MG63 (cell line): Measurements from ENCODE around the gene CNST. TPM values are rescaled to one million over a fixed set of nuclear protein-coding genes. Genes with fewer than 3 reads are reported as not detected.
A peak's percentile ranks its signal among the peaks of the same experiment; 100 is the strongest.
"Not testable (repeated sequence)": the region's sequence is repeated elsewhere in the genome, so short reads cannot be mapped to it uniquely, and the experiment has no call there.

ENCODE experiments used
- DNase-seq: peaks from one replicate; pipeline ENCODE4 v3.0.0-alpha.2; 2020
- H3K27me3 ChIP-seq: fragments of 250-450 bp; sonication (Bioruptor Pico); 2 replicates; pipeline ENCODE4 v1.5.1; 2020; ENCODE audit warnings: mild to moderate bottlenecking, moderate library complexity
- H3K36me3 ChIP-seq: fragments of 250-450 bp; sonication (Bioruptor Pico); 2 replicates; pipeline ENCODE4 v1.5.1; 2020; ENCODE audit warnings: mild to moderate bottlenecking, moderate library complexity
- H3K4me3 ChIP-seq: fragments of 250-450 bp; sonication (Bioruptor Pico); 2 replicates; pipeline ENCODE4 v1.5.1; 2020; ENCODE audit warnings: mild to moderate bottlenecking, moderate library complexity
- H3K9me3 ChIP-seq: fragments of 250-450 bp; sonication (Bioruptor Pico); 2 replicates; pipeline ENCODE4 v1.5.1; 2020; ENCODE audit warnings: mild to moderate bottlenecking, moderate library complexity
- total RNA-seq: library from RNA; depleted of rRNA; stranded (reverse); fragments of >200 nt; shearing (Covaris generic); gene quantifications from 2 replicates; pipeline ENCODE4 v1.2.3, GENCODE V29; 2014; ENCODE audit warnings: low replicate concordance

The CNST gene
- total RNA-seq, 1 experiment from 2014 or later: 11.2 TPM

GRCh38 chr1:246591958-246592357 lies 25.7 kb downstream of the CNST start:
- Histone ChIP-seq H3K4me3 (no peak overlapping the region), H3K36me3 (peaks cover 24% of the 10 kb centered on the region), H3K9me3 (no peaks in the 10 kb centered on the region), H3K27me3 (no peaks in the 10 kb centered on the region)
- DNase-seq: no peak

GRCh38 chr1:246592695-246593094 lies 26.4 kb downstream of the CNST start:
- Histone ChIP-seq H3K27me3 (no peaks in the 10 kb centered on the region), H3K36me3 (peaks cover 25% of the 10 kb centered on the region), H3K9me3 (no peaks in the 10 kb centered on the region), H3K4me3 (no peak overlapping the region)
- peak; percentile 70 for DNase-seq

- H3K9me3 ChIP-seq: no peaks in the 10 kb centered on the region
- peaks cover 25% of the 10 kb centered on the region for H3K36me3 ChIP-seq
- DNase-seq: no peak
- no peak overlapping the region for H3K4me3 ChIP-seq
- H3K27me3 ChIP-seq: no peaks in the 10 kb centered on the region
Observed at GRCh38 chr1:246595146-246595545, 28.9 kb downstream of the CNST start.

GRCh38 chr1:246597340-246597739 lies 31.1 kb downstream of the CNST start:
- no peak overlapping the region for H3K4me3 ChIP-seq

GRCh38 chr1:246597971-246598370 lies 31.7 kb downstream of the CNST start:
- DNase-seq: no peak
- no peak overlapping the region for H3K4me3 ChIP-seq
- no peaks in the 10 kb centered on the region for H3K9me3 ChIP-seq
- H3K27me3 ChIP-seq: no peaks in the 10 kb centered on the region
- H3K36me3 ChIP-seq: peaks cover 21% of the 10 kb centered on the region

More at GRCh38 chr1:246597340-246597739, 31.1 kb downstream of the CNST start:
- DNase-seq: peak; percentile 55
- Histone ChIP-seq H3K27me3 (no peaks in the 10 kb centered on the region), H3K36me3 (peaks cover 21% of the 10 kb centered on the region), H3K9me3 (no peaks in the 10 kb centered on the region)

- DNase-seq: no peak
- H3K4me3 ChIP-seq: no peak overlapping the region
Observed at GRCh38 chr1:246599315-246599714, 33.1 kb downstream of the CNST start.

GRCh38 chr1:246600579-246600978 lies 34.3 kb downstream of the CNST start:
- H3K4me3 ChIP-seq: no peak overlapping the region
- H3K9me3 ChIP-seq: no peaks in the 10 kb centered on the region
- no peaks in the 10 kb centered on the region for H3K27me3 ChIP-seq
- peaks cover 6% of the 10 kb centered on the region for H3K36me3 ChIP-seq
- DNase-seq: no peak

More at GRCh38 chr1:246599315-246599714, 33.1 kb downstream of the CNST start:
- peaks cover 14% of the 10 kb centered on the region for H3K36me3 ChIP-seq
- H3K27me3 ChIP-seq: no peaks in the 10 kb centered on the region
- H3K9me3 ChIP-seq: no peaks in the 10 kb centered on the region

GRCh38 chr1:246602194-246602593 lies 35.9 kb downstream of the CNST start:
- H3K27me3 ChIP-seq: no peaks in the 10 kb centered on the region
- no peak for DNase-seq
- H3K4me3 ChIP-seq: no peak overlapping the region
- H3K9me3 ChIP-seq: no peaks in the 10 kb centered on the region
- H3K36me3 ChIP-seq: no peaks in the 10 kb centered on the region; the same call in none of the 2 replicates

GRCh38 chr1:246605231-246605630 lies 39.0 kb downstream of the CNST start:
- DNase-seq, H3K9me3 ChIP-seq, H3K27me3 ChIP-seq, H3K36me3 ChIP-seq, H3K4me3 ChIP-seq: not testable (repeated sequence)

- Histone ChIP-seq H3K4me3 (no peak overlapping the region), H3K27me3 (no peaks in the 10 kb centered on the region), H3K36me3 (no peaks in the 10 kb centered on the region; the same call in 1 of the 2 replicates), H3K9me3 (no peaks in the 10 kb centered on the region)
- DNase-seq: no peak
Observed at GRCh38 chr1:246607462-246607861, 41.2 kb downstream of the CNST start.

GRCh38 chr1:246608616-246609376 lies 42.5 kb downstream of the CNST start:
- Histone ChIP-seq H3K9me3 (no peaks in the 10 kb centered on the region), H3K4me3 (no peak overlapping the region), H3K27me3 (no peaks in the 10 kb centered on the region), H3K36me3 (no peaks in the 10 kb centered on the region; the same call in 1 of the 2 replicates)
- DNase-seq: peak; percentile 94

GRCh38 chr1:246609632-246610031 lies 43.4 kb downstream of the CNST start:
- no peak for DNase-seq
- Histone ChIP-seq H3K36me3 (no peaks in the 10 kb centered on the region), H3K27me3 (no peaks in the 10 kb centered on the region), H3K9me3 (no peaks in the 10 kb centered on the region), H3K4me3 (no peak overlapping the region)

GRCh38 chr1:246613096-246613758 lies 47.0 kb downstream of the CNST start:
- no peaks in the 10 kb centered on the region for H3K36me3 ChIP-seq
- no peak for DNase-seq
- no peak overlapping the region for H3K4me3 ChIP-seq
- H3K27me3 ChIP-seq: no peaks in the 10 kb centered on the region
- no peaks in the 10 kb centered on the region for H3K9me3 ChIP-seq

- Histone ChIP-seq H3K4me3 (no peak overlapping the region), H3K9me3 (no peaks in the 10 kb centered on the region), H3K36me3 (0 out of 2 replicates have a peak, but pooled peaks cover 2% of the 10 kb centered on the region), H3K27me3 (no peaks in the 10 kb centered on the region)
- DNase-seq: no peak
Observed at GRCh38 chr1:246617156-246617555, 50.9 kb downstream of the CNST start.

- Histone ChIP-seq H3K4me3 (no peak overlapping the region), H3K27me3 (no peaks in the 10 kb centered on the region)
- no peak for DNase-seq
Observed at GRCh38 chr1:246617768-246618167, 51.5 kb downstream of the CNST start.

GRCh38 chr1:246618240-246618808 lies 52.1 kb downstream of the CNST start:
- DNase-seq: no peak
- no peaks in the 10 kb centered on the region for H3K9me3 ChIP-seq
- H3K36me3 ChIP-seq: 0 out of 2 replicates have a peak, but pooled peaks cover 2% of the 10 kb centered on the region
- H3K27me3 ChIP-seq: no peaks in the 10 kb centered on the region
- no peak overlapping the region for H3K4me3 ChIP-seq

More at GRCh38 chr1:246617768-246618167, 51.5 kb downstream of the CNST start:
- Histone ChIP-seq H3K9me3 (no peaks in the 10 kb centered on the region), H3K36me3 (0 out of 2 replicates have a peak, but pooled peaks cover 2% of the 10 kb centered on the region)

GRCh38 chr1:246622035-246622652 lies 55.9 kb downstream of the CNST start:
- Histone ChIP-seq H3K9me3 (no peaks in the 10 kb centered on the region), H3K4me3 (no peak overlapping the region), H3K27me3 (no peaks in the 10 kb centered on the region), H3K36me3 (peaks cover 7% of the 10 kb centered on the region; the same call in 1 of the 2 replicates)
- DNase-seq: no peak
